C1 segment of cervical spinal cord (tissue), 14 donors: Measurements from ENCODE around the gene C12orf57.
A peak's percentile ranks its signal among the peaks of the same experiment; 100 is the strongest.
"Not testable (repeated sequence)": the region's sequence is repeated elsewhere in the genome, so short reads cannot be mapped to it uniquely, and the experiment has no call there.

ENCODE experiments used
- DNase-seq, 14 donors: peaks; one replicate each; lab custom pipeline; 2025; lab: John Stamatoyannopoulos, UW

C12orf57 gene

GRCh38 chr12:6943722-6944380, at the start of gene C12orf57, which contains the start of gene RNU7-1:
Gene C12orf57 (plus strand): TSS chr12:6944022. CDS start chr12:6944122, 100 bp downstream.
Gene RNU7-1 (plus strand): TSS chr12:6943816.
- peak in 12 of 14 donors; percentile 49 to 96 (median 70) for DNase-seq

DNA sequence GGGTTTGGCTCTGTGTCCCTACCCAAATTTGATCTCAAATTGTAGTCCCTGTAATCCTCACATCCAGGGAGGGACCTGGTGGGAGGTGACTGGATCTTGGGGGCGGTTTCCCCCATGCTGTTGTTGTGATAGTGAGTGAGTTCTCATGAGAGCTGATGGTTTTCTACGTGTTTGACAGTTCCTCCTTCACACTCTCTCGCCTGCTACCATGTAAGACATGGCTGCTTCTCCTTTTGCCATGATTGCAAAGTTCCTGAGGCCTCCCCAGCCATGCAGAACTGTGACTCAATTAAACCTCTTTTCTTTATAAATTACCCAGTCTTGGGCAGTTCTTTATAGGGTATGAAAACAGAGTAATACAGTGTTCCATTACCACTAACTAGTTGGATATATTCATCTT, 49.5 kb upstream of the C12orf57 start:
- DNase-seq: no peak

- peak in 1 of 14 donors; percentile 92 for DNase-seq
Measured at GRCh38 chr12:6896846-6897435, 46.9 kb upstream of the C12orf57 start.

DNA sequence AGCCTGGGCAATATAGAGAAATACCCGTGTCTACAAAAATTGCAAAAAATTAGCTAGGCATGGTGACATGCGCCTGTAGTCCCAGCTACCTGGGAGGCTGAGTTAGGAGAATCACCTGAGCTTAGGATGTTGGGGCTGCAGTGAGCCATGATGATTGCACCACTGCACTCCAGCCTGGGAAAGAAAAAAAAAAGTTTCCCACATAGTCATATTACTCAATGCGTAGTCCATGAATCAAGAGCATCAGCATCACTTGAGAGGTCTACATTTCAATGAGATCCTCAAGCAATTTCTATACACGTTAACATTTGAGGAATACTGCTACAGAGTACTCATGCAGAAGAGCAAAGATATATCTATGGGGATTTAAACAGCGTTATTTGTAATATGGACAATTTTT, 44.4 kb upstream of the C12orf57 start:
- no peak for DNase-seq

DNA sequence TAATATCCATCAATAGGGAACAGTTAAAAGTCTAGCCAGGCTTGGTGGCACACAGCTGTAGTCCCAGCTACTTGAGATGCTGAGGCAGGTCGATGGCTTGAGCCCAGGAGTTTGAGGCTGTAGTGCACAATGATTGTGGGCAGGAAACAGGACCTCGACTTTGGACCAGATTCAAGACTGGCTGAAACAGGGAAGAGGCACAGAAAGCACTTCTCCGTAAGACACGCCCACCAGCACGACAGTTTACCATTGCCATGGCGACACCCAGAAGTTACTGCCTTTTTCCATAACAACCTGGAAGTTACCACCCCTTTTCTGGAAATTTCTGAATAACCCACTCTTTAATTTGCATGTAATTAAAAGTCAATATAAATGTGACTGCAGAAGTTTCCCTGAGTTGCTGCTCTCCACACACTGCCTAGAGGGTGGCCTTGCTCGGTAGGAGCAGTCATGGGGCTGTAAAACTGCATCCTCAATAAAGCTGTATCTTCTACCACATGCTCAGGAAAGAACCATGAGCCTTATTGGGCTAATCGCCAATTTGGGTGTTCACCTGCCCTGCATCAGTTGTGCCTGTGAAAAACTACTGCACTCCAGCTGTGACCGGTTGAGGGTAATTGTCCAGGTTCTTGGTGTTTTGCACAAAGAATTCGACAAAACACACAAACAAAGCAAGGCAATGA, 43.8 kb upstream of the C12orf57 start:
- peak in 9 of 14 donors; percentile 12 to 60 (median 30) for DNase-seq

DNA sequence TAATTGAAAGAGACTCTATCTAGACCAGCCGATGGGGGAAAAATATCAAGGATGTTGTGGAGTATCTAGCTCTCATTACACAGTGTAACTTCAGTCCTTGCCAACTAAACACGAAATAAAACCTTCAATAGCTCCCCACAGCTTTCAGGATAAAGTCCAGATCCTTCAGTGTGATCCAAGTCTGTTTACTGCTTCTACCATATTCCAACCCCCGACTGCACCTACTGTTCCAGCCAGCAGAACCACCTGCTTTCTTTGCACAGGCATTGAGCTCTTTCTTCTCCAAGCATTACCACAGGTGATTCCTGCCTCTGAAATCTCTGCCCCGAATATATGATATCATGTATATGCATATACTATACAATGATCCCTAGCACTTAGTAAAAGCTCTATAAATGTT, 41.4 kb upstream of the C12orf57 start:
- peak in 1 of 14 donors; percentile 67 for DNase-seq

DNA sequence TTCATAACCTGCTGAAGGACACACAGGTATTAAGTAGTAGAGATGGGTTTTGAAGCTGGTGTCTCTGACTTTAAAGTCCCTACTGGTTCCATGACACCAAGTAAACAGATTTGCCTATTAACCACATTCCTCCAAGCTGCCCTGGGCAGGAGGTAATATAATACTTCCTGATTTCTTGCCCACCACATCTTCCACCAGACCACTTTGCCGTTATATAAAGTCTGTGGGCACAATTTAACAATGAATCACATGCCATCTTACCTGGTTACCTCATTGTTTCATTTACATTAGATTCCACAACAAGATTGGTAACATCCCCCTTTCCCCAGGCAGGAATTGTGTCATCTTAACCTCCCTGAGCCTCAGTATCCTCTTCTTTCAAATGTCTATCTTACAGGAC, 40.1 kb upstream of the C12orf57 start:
- DNase-seq: no peak

DNA sequence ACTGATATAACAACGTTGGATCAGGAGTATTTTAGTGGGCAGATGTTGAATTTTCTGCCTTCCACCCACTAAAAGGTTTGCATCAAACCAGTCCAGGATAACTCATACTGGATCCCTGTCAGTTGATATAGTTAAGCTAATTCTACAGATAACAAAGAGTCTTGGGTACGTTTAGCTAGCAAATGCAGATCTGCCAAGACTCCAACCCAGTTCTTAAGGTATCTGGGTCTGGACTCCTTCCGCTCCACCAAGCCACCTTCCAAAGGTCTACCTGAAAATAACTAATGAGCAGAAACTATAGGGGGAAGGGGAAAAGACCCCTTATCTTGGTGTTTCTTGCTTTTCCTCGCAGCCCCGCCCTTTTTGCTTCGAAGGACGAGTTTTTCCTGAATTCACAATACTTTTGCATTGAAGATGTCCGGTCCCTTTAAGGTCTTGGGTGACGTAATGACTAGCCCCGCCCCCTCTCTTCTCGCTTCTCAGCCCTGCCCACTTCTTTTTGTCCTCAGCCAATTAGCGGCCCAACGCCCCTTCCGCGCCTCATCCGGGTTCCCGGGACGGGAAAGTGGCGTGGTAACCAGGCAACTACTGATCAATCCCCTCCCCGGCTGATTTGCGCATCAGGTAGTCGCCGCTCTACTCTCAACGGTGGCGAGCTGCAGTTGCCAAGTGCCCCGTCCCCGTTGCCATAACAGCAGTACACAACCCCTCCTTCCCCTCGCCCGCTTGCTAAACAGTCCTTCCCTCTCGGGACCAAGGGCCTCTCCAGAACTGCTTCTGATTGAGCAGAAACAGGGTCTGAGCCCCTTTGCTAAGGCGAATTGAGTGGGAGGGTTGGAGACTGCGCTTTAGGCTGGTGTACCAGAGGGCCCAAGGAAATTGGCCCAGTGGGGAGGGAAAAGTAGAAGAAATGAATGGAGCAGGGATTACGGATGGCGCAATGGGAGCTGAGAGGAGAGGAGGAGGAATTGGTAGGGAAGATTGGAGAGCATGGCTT, 39.2 kb upstream of the C12orf57 start, which contains the start of gene LRRC23:
Gene LRRC23, plus strand, starts transcription at position 543 of the 997 bp plus-strand sequence. CDS start 812 bp downstream, outside the sequence.
- DNase-seq: peak; percentile 80 to 97 (median 94)

DNA sequence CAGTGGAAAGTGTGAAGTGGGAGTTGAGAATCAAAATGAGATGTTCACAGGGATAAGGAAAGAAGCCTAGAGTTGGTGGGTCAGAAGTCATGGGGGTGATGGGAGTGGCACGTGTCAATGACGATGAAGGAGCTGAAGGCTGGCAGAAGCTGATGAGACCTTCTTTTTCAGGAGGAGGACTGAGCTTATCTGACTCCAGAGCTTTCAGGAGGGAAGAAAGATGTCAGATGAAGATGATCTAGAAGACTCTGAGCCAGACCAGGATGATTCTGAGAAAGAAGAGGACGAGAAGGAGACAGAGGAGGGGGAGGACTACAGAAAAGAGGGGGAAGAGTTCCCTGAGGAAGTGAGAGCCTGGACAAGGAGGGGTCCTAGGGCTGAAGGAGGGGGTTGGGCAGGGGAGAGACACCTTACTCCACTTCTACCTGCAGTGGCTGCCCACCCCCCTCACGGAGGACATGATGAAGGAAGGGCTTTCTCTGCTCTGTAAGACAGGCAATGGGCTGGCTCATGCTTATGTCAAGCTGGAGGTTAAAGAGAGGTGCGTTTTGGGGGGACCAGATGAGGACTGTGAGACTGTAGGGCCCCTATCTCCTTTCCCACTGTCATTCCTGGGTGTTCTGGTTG, 38.3 kb upstream of the C12orf57 start:
- DNase-seq: no peak

DNA sequence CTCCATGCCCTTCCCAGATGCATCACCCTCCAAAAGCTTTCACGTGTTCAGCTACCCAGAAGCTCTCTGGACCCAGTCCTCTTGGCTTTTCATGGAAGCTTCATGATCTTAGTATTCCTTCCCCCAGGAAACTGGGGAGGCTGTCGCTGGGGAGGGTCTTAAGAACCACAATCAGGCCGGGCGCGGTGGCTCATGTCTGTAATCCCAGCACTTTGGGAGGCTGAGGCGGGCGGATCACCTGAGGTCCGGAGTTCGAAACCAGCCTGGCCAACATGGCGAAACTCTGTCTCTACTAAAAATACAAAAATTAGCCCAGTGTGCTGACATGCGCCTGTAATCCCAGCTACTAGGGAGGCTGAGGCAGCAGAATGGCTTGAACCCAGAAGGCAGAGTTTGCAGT, 35.7 kb upstream of the C12orf57 start:
- DNase-seq: not testable (repeated sequence)

DNA sequence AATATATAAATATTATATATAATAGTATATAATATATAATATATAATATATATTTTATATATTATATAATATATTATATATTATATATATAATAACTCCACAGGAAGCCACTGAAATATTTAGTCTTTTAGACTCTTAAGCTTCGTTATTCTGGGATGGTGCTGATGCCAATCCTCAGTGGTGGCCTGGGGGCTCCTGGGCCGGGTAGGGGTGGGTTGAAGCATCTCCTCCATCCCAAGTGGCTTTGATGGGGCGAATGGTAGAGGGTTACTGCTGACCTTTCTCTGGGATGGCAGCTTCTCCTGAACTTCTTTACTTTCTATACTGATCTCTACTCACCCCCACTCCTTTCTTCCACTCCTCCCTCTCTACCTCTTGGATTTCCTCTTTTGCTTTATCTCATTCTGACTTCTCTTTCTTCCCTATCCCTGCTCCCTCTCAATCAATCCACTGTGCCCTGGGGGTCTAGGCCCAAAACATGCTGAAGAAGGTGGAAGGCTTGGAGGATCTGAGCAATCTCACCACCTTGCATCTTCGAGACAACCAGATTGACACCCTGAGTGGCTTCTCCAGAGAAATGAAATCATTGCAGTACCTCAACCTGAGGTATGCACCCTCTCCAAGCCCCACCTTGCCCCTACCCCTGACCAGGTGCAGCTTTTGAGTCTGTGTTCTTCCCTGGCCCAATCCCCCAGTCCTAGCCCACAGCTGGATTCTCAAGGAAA, 34.2 kb upstream of the C12orf57 start:
- no peak for DNase-seq

- DNase-seq: no peak
Measured at GRCh38 chr12:6912164-6912935, 31.5 kb upstream of the C12orf57 start.

DNA sequence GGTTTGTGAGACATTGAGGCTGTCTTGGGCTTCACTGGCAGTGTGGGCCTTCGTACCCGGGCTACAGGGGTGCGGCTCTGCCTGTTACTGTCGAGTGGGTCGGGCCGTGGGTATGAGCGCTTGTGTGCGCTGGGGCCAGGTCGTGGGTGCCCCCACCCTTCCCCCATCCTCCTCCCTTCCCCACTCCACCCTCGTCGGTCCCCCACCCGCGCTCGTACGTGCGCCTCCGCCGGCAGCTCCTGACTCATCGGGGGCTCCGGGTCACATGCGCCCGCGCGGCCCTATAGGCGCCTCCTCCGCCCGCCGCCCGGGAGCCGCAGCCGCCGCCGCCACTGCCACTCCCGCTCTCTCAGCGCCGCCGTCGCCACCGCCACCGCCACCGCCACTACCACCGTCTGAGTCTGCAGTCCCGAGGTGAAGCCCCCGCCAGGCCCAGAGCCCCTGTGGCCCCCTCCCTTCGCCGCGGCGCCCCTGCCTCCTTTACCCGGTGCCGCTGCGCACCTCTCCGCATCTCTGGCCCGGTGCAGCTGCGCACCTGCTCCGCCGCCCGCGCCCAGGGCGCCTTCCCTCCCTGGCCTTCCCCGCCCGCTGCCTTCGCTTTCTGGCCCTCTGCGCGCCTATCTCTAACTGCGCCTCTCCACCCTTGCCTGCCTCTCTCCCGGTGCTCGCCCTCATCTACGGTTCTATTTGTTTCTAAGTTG, 29.4 kb upstream of the C12orf57 start, which contains the start of gene ENO2:
Gene ENO2, plus strand, starts transcription at position 335 of the 701 bp plus-strand sequence. CDS start 1,253 bp downstream, outside the sequence.
- peak in 12 of 14 donors; percentile 44 to 92 (median 69) for DNase-seq

DNA sequence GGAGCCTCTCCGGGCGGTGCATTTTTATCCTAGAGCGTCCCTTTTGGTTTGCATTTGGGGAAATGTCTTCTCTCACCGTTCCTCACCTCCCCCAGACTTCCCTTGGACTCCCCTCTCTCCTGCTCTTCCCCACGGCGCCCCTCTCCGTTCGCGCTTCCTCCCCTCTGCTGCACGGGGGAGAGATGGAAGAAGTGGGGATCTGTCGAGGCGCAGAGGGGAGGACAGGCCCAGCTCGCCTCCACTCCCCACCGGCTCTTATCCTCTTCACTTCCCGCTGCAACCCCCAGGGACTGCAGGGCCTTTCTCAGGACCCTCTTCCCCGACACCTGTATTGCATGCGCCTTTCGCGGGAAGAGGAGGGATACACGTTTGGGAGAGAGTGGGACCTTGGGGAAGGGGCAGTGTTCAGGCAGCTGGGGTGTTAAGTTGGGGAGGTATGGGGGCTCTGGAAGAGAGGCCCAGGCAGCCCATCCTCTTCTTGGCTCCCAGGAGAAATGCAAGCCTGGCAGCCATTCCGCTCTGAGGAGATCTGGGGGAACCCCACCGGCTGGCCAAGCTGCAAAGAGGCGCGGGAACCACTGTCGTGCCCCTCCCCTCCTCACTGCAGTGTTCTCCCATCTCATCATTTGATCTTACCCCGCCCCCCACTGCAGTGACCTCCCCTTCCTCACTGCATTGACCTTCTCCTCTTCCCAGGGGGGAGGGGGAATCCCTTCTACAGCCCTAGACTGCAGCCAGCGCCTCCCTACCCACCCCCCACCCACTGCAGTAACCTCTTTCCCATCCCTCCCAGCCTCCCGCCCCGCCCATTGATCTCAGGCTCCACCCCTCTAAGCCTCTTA, 28.7 kb upstream of the C12orf57 start:
- peak in 1 of 14 donors; percentile 47 for DNase-seq

DNA sequence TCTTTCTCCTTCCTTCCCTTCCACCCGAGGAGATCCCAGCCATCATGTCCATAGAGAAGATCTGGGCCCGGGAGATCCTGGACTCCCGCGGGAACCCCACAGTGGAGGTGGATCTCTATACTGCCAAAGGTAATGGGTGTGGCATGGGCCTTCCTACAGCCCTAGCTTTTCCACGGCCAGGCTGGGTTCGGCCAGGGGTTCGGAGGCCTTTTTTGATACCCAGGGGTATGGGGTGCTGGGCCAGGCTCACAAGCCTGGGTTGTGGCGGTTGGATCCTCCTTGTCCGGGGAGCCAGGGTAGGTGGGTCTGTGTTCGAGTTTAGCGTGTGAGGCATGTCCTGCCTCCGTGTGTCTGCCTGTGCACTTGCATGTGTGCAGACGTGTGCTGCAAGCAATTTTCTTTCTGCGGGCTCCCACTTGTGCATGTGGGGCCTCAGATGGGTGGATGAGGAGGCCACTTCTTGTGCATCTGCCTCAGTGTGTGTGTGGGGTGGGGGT, 28.0 kb upstream of the C12orf57 start:
- DNase-seq: no peak

- no peak for DNase-seq
Measured at GRCh38 chr12:6916426-6917200, 27.2 kb upstream of the C12orf57 start.
